Osteoblast (primary cell): ENCODE measurements around the gene ACAD8. TPM values are rescaled to one million over a fixed set of nuclear protein-coding genes. Genes with fewer than 3 reads are reported as not detected.
"Not testable (repeated sequence)": the region's sequence is repeated elsewhere in the genome, so short reads cannot be mapped to it uniquely, and the experiment has no call there.

Experiments
- DNase-seq: peaks from one replicate; pipeline ENCODE4 v3.0.0; 2011; ENCODE audit warnings: low spot score, mixed read lengths; ENCODE audit not compliant: insufficient read length; ENCODE audit errors: missing footprints
- H2AFZ ChIP-seq: 2 replicates; pipeline ENCODE4 v1.6.0; 2011; ENCODE audit warnings: mild to moderate bottlenecking, low read length
- H3K27ac ChIP-seq: 2 replicates; pipeline ENCODE4 v1.5.1; 2011; ENCODE audit warnings: mild to moderate bottlenecking, low read depth, low read length, moderate library complexity
- H3K27me3 ChIP-seq: 2 replicates; pipeline ENCODE4 v1.6.0; 2012; ENCODE audit warnings: mild to moderate bottlenecking, control low read depth, inconsistent platforms, low read length, moderate library complexity; ENCODE audit not compliant: insufficient read depth
- H3K36me3 ChIP-seq: 2 replicates; pipeline ENCODE4 v1.5.1; 2011; ENCODE audit warnings: mild to moderate bottlenecking, low read length, control low read depth, moderate library complexity; ENCODE audit not compliant: insufficient read depth
- H3K4me1 ChIP-seq: 2 replicates; pipeline ENCODE4 v1.5.1; 2011; ENCODE audit warnings: mild to moderate bottlenecking, low read length, control low read depth, moderate library complexity; ENCODE audit not compliant: insufficient read depth
- H3K4me2 ChIP-seq: 2 replicates; pipeline ENCODE4 v1.6.0; 2011; ENCODE audit warnings: mild to moderate bottlenecking, low read length; ENCODE audit not compliant: insufficient read depth
- H3K4me3 ChIP-seq: fragments of 200-600 bp; sonication (generic); 3 replicates; pipeline ENCODE4 v1.5.1; 2012; ENCODE audit warnings: mild to moderate bottlenecking, low read length, inconsistent platforms; ENCODE audit not compliant: insufficient read depth
- H3K79me2 ChIP-seq: 2 replicates; pipeline ENCODE4 v1.6.0; 2012; ENCODE audit warnings: mild to moderate bottlenecking, low read length, control low read depth, inconsistent platforms; ENCODE audit not compliant: insufficient read depth
- H3K9me3 ChIP-seq: 2 replicates; pipeline ENCODE4 v1.5.1; 2011; ENCODE audit warnings: low read depth, low read length, control low read depth
- H4K20me1 ChIP-seq: 2 replicates; pipeline ENCODE4 v1.6.0; 2012; ENCODE audit warnings: mild to moderate bottlenecking, low read length, control low read depth; ENCODE audit not compliant: insufficient read depth
- total RNA-seq: library from RNA; depleted of rRNA; stranded (reverse); fragments of >200 nt; gene quantifications from 2 replicates; pipeline ENCODE4 v1.2.3, GENCODE V29; 2012
- TF ChIP-seq, protein P1 (sequence below): IDR thresholded peaks from 2 replicates; pipeline ENCODE4 v1.5.1; 2011; ENCODE audit warnings: mild to moderate bottlenecking, low read depth, low read length, moderate library complexity; ENCODE audit errors: extremely low read depth

ACAD8 gene
- total RNA-seq, 1 donor = 17.7 TPM

DNA sequence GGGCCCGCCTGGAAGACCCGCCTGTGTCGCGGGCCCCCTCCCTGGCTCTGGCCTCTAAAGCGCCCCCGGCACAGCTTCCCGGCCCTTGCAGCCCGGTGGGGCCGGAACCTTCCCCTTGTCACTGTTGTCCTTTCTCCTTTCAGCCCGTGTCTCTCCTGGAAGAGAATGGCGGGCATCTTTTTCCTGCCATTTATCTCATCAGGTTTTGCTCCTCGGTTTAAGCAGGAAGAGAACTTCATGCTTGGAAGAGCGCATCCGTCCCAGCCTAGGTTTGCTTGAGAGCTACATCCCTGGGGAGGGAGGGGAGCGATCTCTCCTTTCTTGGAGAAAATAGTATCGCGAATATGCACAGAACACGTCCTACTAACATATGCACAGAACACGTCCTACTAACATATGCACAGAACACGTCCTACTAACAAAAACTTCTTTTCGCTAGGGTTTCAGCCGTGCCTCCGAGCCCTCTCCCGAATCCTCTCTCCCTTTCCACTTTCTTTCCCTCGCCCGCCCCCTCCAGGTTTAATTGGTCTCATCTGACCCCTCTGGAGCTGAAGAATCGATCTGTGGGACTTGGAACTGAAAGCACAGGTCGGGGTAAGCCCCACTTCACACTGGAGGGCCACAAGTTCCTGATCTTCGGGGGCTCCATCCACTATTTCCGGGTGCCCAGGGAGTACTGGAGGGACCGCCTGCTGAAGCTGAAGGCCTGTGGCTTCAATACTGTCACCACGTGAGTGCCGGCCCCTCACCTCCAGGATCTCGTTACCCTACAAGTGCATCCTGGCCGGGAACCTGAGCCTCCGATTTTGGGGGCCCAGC is 24.0 kb downstream of the ACAD8 start:
- no peak overlapping the region for H2AFZ ChIP-seq
- H3K36me3 ChIP-seq = no peaks in the 10 kb centered on the region
- H3K79me2 ChIP-seq = no peaks in the 10 kb centered on the region
- no peak overlapping the region for H3K4me3 ChIP-seq
- peaks cover 66% of the 10 kb centered on the region for H3K27me3 ChIP-seq
- no peaks in the 10 kb centered on the region for H4K20me1 ChIP-seq
- TF ChIP-seq, protein P1, sequence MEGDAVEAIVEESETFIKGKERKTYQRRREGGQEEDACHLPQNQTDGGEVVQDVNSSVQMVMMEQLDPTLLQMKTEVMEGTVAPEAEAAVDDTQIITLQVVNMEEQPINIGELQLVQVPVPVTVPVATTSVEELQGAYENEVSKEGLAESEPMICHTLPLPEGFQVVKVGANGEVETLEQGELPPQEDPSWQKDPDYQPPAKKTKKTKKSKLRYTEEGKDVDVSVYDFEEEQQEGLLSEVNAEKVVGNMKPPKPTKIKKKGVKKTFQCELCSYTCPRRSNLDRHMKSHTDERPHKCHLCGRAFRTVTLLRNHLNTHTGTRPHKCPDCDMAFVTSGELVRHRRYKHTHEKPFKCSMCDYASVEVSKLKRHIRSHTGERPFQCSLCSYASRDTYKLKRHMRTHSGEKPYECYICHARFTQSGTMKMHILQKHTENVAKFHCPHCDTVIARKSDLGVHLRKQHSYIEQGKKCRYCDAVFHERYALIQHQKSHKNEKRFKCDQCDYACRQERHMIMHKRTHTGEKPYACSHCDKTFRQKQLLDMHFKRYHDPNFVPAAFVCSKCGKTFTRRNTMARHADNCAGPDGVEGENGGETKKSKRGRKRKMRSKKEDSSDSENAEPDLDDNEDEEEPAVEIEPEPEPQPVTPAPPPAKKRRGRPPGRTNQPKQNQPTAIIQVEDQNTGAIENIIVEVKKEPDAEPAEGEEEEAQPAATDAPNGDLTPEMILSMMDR = no peak
- H3K27ac ChIP-seq = no peak overlapping the region
- H3K4me2 ChIP-seq = no peak overlapping the region
- no peak for DNase-seq
- peaks cover 2% of the 10 kb centered on the region for H3K9me3 ChIP-seq
- no peaks in the 10 kb centered on the region for H3K4me1 ChIP-seq

DNA sequence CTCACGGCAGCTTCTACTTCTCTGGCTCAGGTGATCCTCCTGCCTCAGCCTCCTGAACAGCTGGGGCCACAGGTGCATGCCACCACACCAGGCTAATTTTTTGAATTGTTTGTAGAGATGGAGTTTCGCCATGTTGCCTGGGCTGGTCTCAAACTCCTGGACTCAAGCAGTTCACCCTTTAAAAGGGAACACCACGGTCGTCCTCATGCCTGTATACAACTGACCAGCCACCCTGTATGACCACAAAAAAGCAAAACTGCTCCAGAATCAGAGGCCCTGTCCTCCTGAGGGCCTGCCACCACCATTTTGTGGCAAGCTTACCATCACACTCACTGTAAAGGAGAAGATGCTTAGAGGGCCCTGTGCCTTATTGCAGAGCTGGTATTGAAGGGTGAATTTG is 25.0 kb downstream of the ACAD8 start:
- Histone ChIP-seq H3K27me3 (peaks cover 57% of the 10 kb centered on the region), H3K4me1 (no peaks in the 10 kb centered on the region)

DNA sequence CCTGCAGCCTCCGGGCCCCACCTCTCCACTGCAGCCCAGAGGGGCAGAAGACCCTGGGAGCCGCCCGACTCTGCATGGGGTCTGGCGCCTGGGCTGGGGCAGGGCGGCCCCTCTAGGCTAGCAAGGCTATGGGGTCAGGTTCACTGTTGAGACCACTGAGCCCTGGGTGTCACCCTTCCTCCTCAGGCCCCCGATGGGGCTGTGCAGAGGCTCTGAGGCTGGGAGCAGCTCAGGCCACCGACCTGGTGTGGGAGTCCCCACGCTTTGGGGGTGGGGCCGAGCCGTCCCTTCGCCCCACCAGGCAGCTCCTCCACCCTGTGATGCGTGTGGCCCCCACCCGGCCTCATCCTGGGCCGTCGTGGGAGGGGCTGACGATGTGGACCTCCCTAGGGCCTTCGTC is 28.3 kb downstream of the ACAD8 start:
- not testable (repeated sequence) for H4K20me1 ChIP-seq, H3K9me3 ChIP-seq, DNase-seq, H3K36me3 ChIP-seq, H3K27ac ChIP-seq, H3K79me2 ChIP-seq, H3K4me2 ChIP-seq, H3K4me3 ChIP-seq, H3K4me1 ChIP-seq, H2AFZ ChIP-seq
- H3K27me3 ChIP-seq = peaks cover 28% of the 10 kb centered on the region

More for the DNA sequence above, 25.0 kb downstream of the ACAD8 start:
- Histone ChIP-seq H3K4me2 (no peak overlapping the region), H3K4me3 (no peak overlapping the region), H2AFZ (no peak overlapping the region), H3K79me2 (no peaks in the 10 kb centered on the region), H3K36me3 (no peaks in the 10 kb centered on the region), H3K9me3 (peaks cover 2% of the 10 kb centered on the region), H3K27ac (no peak overlapping the region), H4K20me1 (no peaks in the 10 kb centered on the region)
- no peak for DNase-seq
- TF ChIP-seq, protein P1 = no peak

DNA sequence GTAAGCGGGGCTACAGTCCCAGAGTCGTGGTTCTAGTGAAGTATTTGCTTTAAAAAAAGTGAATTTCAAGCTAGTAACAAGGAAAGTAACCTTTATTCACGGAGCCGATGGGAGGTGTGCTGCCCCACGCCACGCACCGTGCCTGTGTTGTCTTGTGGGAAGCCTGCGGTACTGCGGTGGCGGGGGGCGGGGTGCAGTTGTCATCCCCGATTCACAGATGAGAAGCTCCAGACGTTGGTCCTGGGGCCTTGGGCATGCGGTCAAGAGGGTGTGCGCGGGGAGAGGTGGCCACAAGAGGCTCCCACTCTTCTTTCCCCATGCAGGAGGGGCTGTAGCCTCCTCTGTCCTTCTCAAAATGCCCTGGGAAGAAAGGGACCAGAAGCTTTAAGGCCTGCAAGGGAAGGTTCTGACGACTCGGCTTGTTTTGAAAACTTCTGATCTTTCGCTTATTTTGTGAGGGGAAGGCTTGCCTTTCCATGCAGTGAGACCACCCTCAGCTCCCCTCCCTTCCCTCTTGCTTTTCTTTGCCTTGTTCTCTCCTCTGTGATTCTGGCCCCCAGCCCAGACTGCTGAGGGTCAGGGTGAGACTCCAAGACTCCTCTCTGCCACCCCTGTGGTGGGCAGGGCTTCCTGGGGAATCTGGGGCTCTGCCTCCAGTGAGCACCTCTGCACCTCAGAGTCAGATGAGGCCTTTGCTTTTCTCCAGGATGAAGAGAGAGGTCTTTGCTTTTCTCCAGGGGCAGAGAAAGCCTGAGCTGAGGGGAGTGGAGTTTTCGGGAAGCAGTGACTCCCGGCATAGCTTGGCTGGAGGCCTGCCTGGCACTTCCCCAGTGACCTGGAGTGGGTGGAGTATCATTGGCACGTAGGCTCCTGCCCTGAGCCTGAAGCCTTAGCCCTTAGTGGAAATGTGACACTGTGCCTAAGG is 29.0 kb downstream of the ACAD8 start:
- TF ChIP-seq, protein P1 = no peak
- Histone ChIP-seq H4K20me1 (no peaks in the 10 kb centered on the region), H3K4me3 (no peak overlapping the region), H3K4me1 (no peaks in the 10 kb centered on the region), H3K36me3 (no peaks in the 10 kb centered on the region), H3K9me3 (peaks cover 2% of the 10 kb centered on the region), H3K27ac (no peak overlapping the region), H3K27me3 (peaks cover 20% of the 10 kb centered on the region), H3K4me2 (no peak overlapping the region), H2AFZ (no peak overlapping the region), H3K79me2 (no peaks in the 10 kb centered on the region)
- no peak for DNase-seq
